ENCODE results near the gene WDR45B.

Gene WDR45B

DNA sequence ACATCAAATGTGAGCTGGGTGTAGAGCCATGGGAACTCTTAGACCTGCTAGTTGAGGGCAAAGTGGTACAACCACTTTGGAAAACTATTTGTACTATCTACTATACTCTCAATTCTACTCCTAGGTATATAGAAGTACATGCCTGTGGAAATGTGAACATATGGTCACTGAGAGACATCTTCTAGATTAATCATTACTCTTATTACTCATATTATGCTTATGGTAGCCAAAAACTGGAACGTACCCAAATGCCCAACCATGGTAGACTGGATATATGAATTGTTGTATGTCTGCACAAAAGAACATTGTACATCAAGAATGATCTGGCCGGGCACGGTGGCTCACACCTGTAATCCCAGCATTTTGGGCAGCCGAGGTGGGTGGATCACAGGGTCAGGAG, 2.7 kb downstream of the WDR45B start:
- Histone ChIP-seq H3K4me3 (ENCODE audit: low read length) (no peak overlapping the region), H3K9me3 (ENCODE audit: control insufficient read depth, insufficient read depth, low read length) (no peaks in the 10 kb centered on the region), H3K4me1 (ENCODE audit: control insufficient read depth, low read length) (peaks cover 12% of the 10 kb centered on the region), H4K20me1 (ENCODE audit: control insufficient read depth, insufficient read depth, low read depth, low read length) (peaks cover 25% of the 10 kb centered on the region), H3K9me2 (replicated peaks; ENCODE audit: control insufficient read depth, low read length) (no peaks in the 10 kb centered on the region), H3K79me2 (ENCODE audit: control insufficient read depth, low read length) (peaks cover 77% of the 10 kb centered on the region), H3K27ac (ENCODE audit: low read depth, low read length) (no peak overlapping the region), H3K27me3 (ENCODE audit: control insufficient read depth, low read length) (peaks cover 6% of the 10 kb centered on the region; the same call in 1 of the 2 replicates), H3K4me2 (ENCODE audit: low read length) (no peak overlapping the region), H3K36me3 (ENCODE audit: control insufficient read depth, low read length) (peaks cover 59% of the 10 kb centered on the region), H3F3A (ENCODE audit: control insufficient read depth, insufficient read depth) (no peaks in the 10 kb centered on the region)
- TF ChIP-seq, protein P1, sequence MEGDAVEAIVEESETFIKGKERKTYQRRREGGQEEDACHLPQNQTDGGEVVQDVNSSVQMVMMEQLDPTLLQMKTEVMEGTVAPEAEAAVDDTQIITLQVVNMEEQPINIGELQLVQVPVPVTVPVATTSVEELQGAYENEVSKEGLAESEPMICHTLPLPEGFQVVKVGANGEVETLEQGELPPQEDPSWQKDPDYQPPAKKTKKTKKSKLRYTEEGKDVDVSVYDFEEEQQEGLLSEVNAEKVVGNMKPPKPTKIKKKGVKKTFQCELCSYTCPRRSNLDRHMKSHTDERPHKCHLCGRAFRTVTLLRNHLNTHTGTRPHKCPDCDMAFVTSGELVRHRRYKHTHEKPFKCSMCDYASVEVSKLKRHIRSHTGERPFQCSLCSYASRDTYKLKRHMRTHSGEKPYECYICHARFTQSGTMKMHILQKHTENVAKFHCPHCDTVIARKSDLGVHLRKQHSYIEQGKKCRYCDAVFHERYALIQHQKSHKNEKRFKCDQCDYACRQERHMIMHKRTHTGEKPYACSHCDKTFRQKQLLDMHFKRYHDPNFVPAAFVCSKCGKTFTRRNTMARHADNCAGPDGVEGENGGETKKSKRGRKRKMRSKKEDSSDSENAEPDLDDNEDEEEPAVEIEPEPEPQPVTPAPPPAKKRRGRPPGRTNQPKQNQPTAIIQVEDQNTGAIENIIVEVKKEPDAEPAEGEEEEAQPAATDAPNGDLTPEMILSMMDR (IDR thresholded peaks at IDR 0.05; ENCODE audit: low read depth, low read length, poor library complexity, severe bottlenecking), result no peak
- TF ChIP-seq EZH2phosphoT487 (IDR thresholded peaks at IDR 0.05; ENCODE audit: borderline replicate concordance, low read length), result no peak

DNA sequence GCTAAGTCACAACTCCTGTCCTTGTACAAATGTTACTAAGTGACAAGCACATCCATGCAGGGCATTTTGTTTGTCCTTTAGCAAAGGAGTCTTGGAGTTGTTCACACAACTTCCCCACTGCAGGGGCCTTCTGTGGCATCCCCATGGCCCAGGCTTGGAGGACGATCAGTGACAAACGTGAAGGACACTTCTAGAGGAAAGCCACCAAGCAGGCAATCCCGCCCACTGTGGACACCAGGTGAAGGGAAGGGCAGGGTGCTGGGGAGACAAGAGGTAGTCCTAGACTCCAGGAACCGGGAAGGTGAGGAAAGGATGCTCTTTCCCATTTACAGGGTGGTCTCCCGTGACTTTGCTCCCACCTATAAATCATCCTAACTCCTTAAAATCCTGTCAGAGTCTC, 4.1 kb downstream of the WDR45B start:
- Histone ChIP-seq H3K79me2 (ENCODE audit: control insufficient read depth, low read length) (peaks cover 91% of the 10 kb centered on the region), H3K4me3 (ENCODE audit: low read length) (no peak overlapping the region), H3K4me2 (ENCODE audit: low read length) (no peak overlapping the region), H3F3A (ENCODE audit: control insufficient read depth, insufficient read depth) (no peaks in the 10 kb centered on the region), H3K27ac (ENCODE audit: low read depth, low read length) (no peak overlapping the region), H3K9me3 (ENCODE audit: control insufficient read depth, insufficient read depth, low read length) (no peaks in the 10 kb centered on the region), H3K27me3 (ENCODE audit: control insufficient read depth, low read length) (no peaks in the 10 kb centered on the region), H4K20me1 (ENCODE audit: control insufficient read depth, insufficient read depth, low read depth, low read length) (peaks cover 25% of the 10 kb centered on the region), H3K9me2 (replicated peaks; ENCODE audit: control insufficient read depth, low read length) (no peaks in the 10 kb centered on the region), H3K4me1 (ENCODE audit: control insufficient read depth, low read length) (peaks cover 11% of the 10 kb centered on the region), H3K36me3 (ENCODE audit: control insufficient read depth, low read length) (peaks cover 70% of the 10 kb centered on the region)
- TF ChIP-seq EZH2phosphoT487 (IDR thresholded peaks at IDR 0.05; ENCODE audit: borderline replicate concordance, low read length), result no peak

DNA sequence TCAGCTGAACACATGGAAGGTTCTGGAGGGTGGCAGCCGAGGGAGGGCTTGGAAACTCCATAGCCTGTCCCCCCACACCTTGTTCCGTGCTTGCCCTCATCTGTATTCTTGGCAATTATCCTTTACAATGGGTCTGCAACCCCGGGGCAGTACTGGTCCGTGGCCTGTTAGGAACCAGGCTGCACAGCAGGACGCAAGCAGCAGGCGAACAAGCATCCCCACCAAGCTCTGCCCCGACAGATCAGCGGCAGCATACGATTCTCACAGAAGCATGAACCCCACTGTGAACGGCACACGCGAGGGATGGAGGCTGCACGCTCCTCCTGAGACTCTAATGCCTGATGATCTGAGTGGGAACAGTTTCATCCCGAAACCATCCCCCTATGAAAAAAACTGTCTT, 6.2 kb downstream of the WDR45B start:
- peaks cover 98% of the 10 kb centered on the region for H3K79me2 ChIP-seq (ENCODE audit: control insufficient read depth, low read length)
- no peak overlapping the region for H3K27ac ChIP-seq (ENCODE audit: low read depth, low read length)
- no peak overlapping the region for H3K4me2 ChIP-seq (ENCODE audit: low read length)
- no peaks in the 10 kb centered on the region for H3K27me3 ChIP-seq (ENCODE audit: control insufficient read depth, low read length)
- no peaks in the 10 kb centered on the region for H3F3A ChIP-seq (ENCODE audit: control insufficient read depth, insufficient read depth)
- H3K9me2 ChIP-seq (replicated peaks; ENCODE audit: control insufficient read depth, low read length), result no peaks in the 10 kb centered on the region
- H3K9me3 ChIP-seq (ENCODE audit: control insufficient read depth, insufficient read depth, low read length), result no peaks in the 10 kb centered on the region
- H3K36me3 ChIP-seq (ENCODE audit: control insufficient read depth, low read length), result peaks cover 66% of the 10 kb centered on the region
- TF ChIP-seq EZH2phosphoT487 (IDR thresholded peaks at IDR 0.05; ENCODE audit: borderline replicate concordance, low read length), result no peak
- TF ChIP-seq, protein P1 (IDR thresholded peaks at IDR 0.05; ENCODE audit: low read depth, low read length, poor library complexity, severe bottlenecking), result no peak
- no peak overlapping the region for H3K4me3 ChIP-seq (ENCODE audit: low read length)
- peaks cover 20% of the 10 kb centered on the region for H4K20me1 ChIP-seq (ENCODE audit: control insufficient read depth, insufficient read depth, low read depth, low read length)
- peaks cover 7% of the 10 kb centered on the region for H3K4me1 ChIP-seq (ENCODE audit: control insufficient read depth, low read length)

DNA sequence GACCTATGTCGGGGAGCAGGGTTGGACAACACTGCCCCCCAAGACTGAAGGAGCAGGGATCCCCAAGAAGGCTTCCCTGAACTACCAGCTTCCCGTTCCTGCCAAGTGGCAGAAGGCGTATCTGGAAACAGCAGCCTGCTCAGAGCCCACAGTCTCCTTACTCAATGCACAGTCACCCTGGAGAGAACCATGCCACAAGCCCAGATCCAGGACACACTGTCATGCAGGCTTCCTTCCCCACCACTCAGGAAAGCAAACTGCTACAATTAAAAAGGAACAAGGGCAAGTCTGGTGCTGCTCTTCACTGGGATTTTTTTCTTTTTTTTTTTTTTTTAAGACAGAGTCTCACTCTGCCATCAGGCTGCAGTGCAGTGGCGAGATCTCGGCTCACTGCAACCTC, 8.2 kb downstream of the WDR45B start:
- Histone ChIP-seq H3K9me2 (replicated peaks; ENCODE audit: control insufficient read depth, low read length) (no peaks in the 10 kb centered on the region), H3F3A (ENCODE audit: control insufficient read depth, insufficient read depth) (no peaks in the 10 kb centered on the region), H3K4me1 (ENCODE audit: control insufficient read depth, low read length) (no peaks in the 10 kb centered on the region), H3K4me2 (ENCODE audit: low read length) (no peak overlapping the region), H3K27me3 (ENCODE audit: control insufficient read depth, low read length) (no peaks in the 10 kb centered on the region), H3K36me3 (ENCODE audit: control insufficient read depth, low read length) (peaks cover 69% of the 10 kb centered on the region), H3K9me3 (ENCODE audit: control insufficient read depth, insufficient read depth, low read length) (no peaks in the 10 kb centered on the region), H3K79me2 (ENCODE audit: control insufficient read depth, low read length) (peaks cover 98% of the 10 kb centered on the region), H4K20me1 (ENCODE audit: control insufficient read depth, insufficient read depth, low read depth, low read length) (0 out of 2 replicates have a peak, but pooled peaks cover 5% of the 10 kb centered on the region), H3K27ac (ENCODE audit: low read depth, low read length) (no peak overlapping the region), H3K4me3 (ENCODE audit: low read length) (no peak overlapping the region)
- no peak for TF ChIP-seq EZH2phosphoT487 (IDR thresholded peaks at IDR 0.05; ENCODE audit: borderline replicate concordance, low read length)
- TF ChIP-seq, protein P1 (IDR thresholded peaks at IDR 0.05; ENCODE audit: low read depth, low read length, poor library complexity, severe bottlenecking), result no peak

All from DOHH2 (cell line).